ENCODE results near the gene MFN2.

The MFN2 gene

DNA sequence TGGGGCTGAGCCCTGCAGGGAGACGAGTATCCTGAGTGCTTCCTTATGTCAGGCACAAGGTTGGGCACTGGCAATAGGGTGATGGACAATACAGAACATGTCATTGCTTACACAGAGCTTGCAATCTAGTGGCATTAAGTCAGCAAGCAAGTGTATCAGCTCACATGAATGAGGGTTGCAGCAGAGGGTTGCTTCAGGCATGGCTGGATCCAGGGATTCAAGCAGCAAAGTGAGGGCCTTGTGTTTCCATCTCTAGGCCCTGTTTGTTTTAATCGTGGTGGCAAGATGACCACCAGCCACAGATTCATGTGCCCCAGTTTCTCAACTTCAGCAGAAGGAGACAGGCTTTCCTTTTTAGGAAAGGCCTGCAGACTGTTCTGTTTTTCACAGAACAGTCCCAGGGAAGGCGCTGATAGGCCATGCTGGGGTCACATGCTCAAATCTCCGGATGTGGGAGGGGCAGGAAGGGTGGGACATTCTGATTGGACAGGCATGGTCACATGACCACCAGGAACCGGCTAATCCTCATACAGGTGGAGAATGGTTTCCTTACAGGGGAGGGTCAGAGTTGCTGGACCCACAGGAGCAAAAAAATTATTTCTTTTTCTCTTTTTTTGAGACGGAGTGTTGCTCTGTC, 31.3 kb upstream of the MFN2 start:
- in situ Hi-C loops (cut with MboI; ENCODE audit: low sequenced_read_pairs, unreplicated experiment): no loop called here
- no peak for DNase-seq (ENCODE audit: low spot score)
- TF ChIP-seq, protein P1, sequence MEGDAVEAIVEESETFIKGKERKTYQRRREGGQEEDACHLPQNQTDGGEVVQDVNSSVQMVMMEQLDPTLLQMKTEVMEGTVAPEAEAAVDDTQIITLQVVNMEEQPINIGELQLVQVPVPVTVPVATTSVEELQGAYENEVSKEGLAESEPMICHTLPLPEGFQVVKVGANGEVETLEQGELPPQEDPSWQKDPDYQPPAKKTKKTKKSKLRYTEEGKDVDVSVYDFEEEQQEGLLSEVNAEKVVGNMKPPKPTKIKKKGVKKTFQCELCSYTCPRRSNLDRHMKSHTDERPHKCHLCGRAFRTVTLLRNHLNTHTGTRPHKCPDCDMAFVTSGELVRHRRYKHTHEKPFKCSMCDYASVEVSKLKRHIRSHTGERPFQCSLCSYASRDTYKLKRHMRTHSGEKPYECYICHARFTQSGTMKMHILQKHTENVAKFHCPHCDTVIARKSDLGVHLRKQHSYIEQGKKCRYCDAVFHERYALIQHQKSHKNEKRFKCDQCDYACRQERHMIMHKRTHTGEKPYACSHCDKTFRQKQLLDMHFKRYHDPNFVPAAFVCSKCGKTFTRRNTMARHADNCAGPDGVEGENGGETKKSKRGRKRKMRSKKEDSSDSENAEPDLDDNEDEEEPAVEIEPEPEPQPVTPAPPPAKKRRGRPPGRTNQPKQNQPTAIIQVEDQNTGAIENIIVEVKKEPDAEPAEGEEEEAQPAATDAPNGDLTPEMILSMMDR (IDR thresholded peaks at IDR 0.05; ENCODE audit: borderline replicate concordance, control extremely low read depth, extremely low read depth, insufficient read depth, missing control alignments): no peak

DNA sequence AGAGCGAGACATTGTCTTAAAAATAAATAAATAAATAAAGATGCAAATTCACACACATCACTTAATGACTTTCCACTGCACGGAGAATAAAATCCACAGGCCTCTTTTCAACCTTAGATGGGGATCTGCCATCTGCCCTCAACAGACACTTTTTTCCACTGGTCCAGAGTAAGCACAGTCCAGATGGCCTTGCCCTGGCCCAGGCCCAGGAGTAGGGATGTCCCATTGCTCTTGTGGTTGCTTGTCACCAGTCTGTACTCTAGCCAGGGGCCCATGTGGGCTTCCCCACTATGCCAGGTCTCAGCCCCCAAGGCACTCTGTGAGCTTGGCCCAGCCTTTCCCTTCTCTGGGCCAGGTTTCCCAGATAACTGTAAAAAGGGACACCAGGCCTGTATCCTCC, 28.3 kb upstream of the MFN2 start:
- in situ Hi-C loops (cut with MboI; ENCODE audit: low sequenced_read_pairs, unreplicated experiment): no loop called here
- DNase-seq (ENCODE audit: low spot score): no peak
- TF ChIP-seq, protein P1 (IDR thresholded peaks at IDR 0.05; ENCODE audit: borderline replicate concordance, control extremely low read depth, extremely low read depth, insufficient read depth, missing control alignments): no peak

DNA sequence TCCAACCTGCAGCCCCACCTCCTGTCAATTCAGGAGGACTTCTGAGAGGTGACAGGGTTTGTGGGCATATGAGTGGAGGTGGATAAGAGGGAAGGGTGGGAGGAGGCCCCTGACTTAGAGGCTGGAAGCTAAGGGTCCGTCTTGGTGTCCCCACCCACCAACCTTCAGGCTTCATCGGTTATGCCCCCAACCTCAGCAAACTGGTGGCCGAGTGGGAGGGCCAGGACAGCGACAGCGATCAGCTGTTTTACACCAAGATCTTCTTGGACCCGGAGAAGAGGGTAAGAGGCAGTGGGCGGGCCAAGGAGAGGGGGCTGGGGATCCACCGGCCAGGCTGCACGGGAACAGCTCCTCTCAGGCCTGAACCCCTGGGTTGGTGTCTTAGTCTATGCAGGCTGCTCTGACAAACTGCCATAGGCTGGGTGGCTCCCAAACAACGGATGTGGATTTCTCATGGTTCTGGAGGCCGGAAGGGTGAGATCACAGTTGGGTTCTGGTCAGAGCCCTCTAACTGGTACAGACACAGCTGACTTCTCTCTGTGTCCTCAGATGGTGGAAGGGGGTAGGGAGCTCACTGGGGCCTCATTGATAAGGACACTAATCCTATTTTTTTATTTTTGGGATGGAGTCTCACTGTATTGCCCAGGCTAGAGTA, 27.7 kb upstream of the MFN2 start:
- no peak for DNase-seq (ENCODE audit: low spot score)
- in situ Hi-C loops (cut with MboI; ENCODE audit: low sequenced_read_pairs, unreplicated experiment): no loop called here

DNA sequence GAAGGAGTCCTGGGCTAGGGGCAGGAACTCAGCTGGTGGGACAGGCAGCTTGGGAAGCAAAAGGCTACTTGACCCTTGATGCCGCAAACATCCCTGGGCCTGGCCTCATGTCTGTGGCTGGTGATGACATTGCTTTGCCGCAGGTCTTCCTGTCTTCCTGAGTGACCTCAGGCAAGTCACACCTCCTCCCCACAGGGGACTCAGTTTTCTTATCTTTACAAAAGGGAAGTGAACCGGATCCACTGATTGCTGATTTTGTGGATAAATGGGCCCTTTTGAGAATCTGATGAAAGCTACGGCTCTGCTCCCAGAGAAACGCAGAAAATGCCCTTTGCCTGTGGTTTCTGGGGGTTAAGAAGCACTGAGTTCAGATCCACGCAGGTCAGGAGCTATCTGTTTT, 25.0 kb upstream of the MFN2 start:
- DNase-seq (ENCODE audit: low spot score): no peak
- in situ Hi-C loops (cut with MboI; ENCODE audit: low sequenced_read_pairs, unreplicated experiment): no loop called here
- TF ChIP-seq, protein P1 (IDR thresholded peaks at IDR 0.05; ENCODE audit: borderline replicate concordance, control extremely low read depth, extremely low read depth, insufficient read depth, missing control alignments): no peak

More for the DNA sequence above, 27.7 kb upstream of the MFN2 start:
- TF ChIP-seq, protein P1 (IDR thresholded peaks at IDR 0.05; ENCODE audit: borderline replicate concordance, control extremely low read depth, extremely low read depth, insufficient read depth, missing control alignments): no peak

DNA sequence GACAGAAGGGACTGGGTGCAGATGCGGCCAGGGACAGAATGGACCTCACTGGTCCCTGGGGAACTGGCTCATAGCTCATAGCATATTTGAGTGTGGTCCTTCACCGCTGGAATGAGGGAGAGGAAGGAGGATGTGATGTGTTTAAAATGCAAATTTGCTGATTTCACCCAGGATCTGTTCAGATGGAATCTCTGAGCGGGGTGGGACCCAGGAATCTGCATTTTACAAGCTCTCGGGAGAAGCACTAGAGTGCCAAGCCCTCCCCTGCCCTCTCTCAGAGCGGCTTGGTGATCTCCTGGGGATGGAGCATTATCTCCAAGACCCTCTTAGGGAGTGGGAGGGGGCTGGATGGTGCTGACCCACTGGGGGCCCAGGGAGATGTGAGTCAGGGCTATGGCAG, 22.8 kb upstream of the MFN2 start:
- no peak for DNase-seq (ENCODE audit: low spot score)
- TF ChIP-seq, protein P1 (IDR thresholded peaks at IDR 0.05; ENCODE audit: borderline replicate concordance, control extremely low read depth, extremely low read depth, insufficient read depth, missing control alignments): no peak
- in situ Hi-C loops (cut with MboI; ENCODE audit: low sequenced_read_pairs, unreplicated experiment): no loop called here

DNA sequence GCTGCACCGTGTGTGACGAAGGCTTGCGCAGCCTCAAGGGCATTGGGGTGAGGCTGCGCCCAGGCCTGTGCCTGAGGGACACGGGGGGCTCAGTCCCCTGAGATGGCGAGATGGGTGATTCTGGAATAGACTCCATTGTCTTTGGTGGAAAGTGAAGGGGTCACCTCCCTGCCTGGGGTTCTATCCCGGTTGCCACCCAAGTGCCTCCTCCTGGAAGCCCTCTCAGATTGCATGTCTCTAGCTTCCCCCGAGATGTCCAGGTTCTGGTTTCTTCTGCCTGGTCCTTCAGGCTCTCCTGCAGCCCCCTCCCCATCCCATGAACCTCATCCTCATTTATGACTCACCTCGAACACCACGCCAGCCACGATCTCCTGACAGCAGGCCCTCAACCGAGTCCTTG, 22.3 kb upstream of the MFN2 start:
- no peak for DNase-seq (ENCODE audit: low spot score)
- in situ Hi-C loops (cut with MboI; ENCODE audit: low sequenced_read_pairs, unreplicated experiment): no loop called here
- TF ChIP-seq, protein P1 (IDR thresholded peaks at IDR 0.05; ENCODE audit: borderline replicate concordance, control extremely low read depth, extremely low read depth, insufficient read depth, missing control alignments): no peak

Data from GM13976 (cell line).